IPS-18c (cell line): ENCODE results near the gene EIF4A2.
A peak's percentile ranks its signal among the peaks of the same experiment; 100 is the strongest.

ENCODE experiments used
- H3K4me3 ChIP-seq: 2 replicates; pipeline ENCODE4 v1.7.0; 2013; ENCODE audit warnings: low read depth, mild to moderate bottlenecking, low read length, moderate library complexity; ENCODE audit not compliant: insufficient read depth
- H3K9me3 ChIP-seq: one replicate; pipeline ENCODE4 v1.6.1; 2013; ENCODE audit warnings: mild to moderate bottlenecking, low read length, moderate library complexity; ENCODE audit not compliant: control insufficient read depth, insufficient read depth

Gene EIF4A2

GRCh38 chr3:186826976-186827857, 43.8 kb downstream of the EIF4A2 start:
- Histone ChIP-seq H3K9me3 (no peaks in the 10 kb centered on the region), H3K4me3 (peak overlapping the region; percentile 62)

GRCh38 chr3:186828340-186828739, 45.0 kb downstream of the EIF4A2 start:
- Histone ChIP-seq H3K9me3 (no peaks in the 10 kb centered on the region), H3K4me3 (no peak overlapping the region)

- Histone ChIP-seq H3K9me3 (no peaks in the 10 kb centered on the region), H3K4me3 (no peak overlapping the region)
Observed at GRCh38 chr3:186831798-186832197, 48.4 kb downstream of the EIF4A2 start.

- no peak overlapping the region for H3K4me3 ChIP-seq
- H3K9me3 ChIP-seq: no peaks in the 10 kb centered on the region
Observed at GRCh38 chr3:186832276-186832675, 48.9 kb downstream of the EIF4A2 start.
